ENCODE data around the gene WDFY3. TPM values are rescaled to one million over a fixed set of nuclear protein-coding genes. Genes with fewer than 3 reads are reported as not detected.

Gene WDFY3
- total RNA-seq, 1 experiment from 2014 or later, result 39.9 TPM

GRCh38 chr4:84915396-84915780, 51.1 kb downstream of the WDFY3 start:
- RAD21 ChIA-PET (ENCODE audit: low non-redundant PET in 1 of 2, low total read pairs in 2 of 2, uncharacterized antibody in 2 of 2, unreplicated experiment in 2 of 2), result no interaction called here
- no peaks in the 10 kb centered on the region for H4K20me1 ChIP-seq (ENCODE audit: insufficient read depth)
- H3K36me3 ChIP-seq (ENCODE audit: control insufficient read depth in 1 of 2, insufficient read depth in 2 of 2, low read length in 2 of 2), result no peaks in the 10 kb centered on the region
- no peaks in the 10 kb centered on the region for H3K9me3 ChIP-seq (ENCODE audit: control insufficient read depth in 1 of 2, insufficient read depth in 1 of 2, low read depth in 1 of 2, low read length in 2 of 2)
- H3K4me3 ChIP-seq (replicated peaks in 1 of 2; ENCODE audit: low read depth in 1 of 2, low read length in 2 of 2), result no peak overlapping the region
- ATAC-seq, result no peak
- H2AFZ ChIP-seq (ENCODE audit: low read depth, low read length, poor library complexity, severe bottlenecking), result no peak overlapping the region
- no peak overlapping the region for H3K27ac ChIP-seq (ENCODE audit: low read depth, low read length)
- H3K9ac ChIP-seq (ENCODE audit: low read length), result no peak overlapping the region
- BruUV-seq (replicated peaks), result no TSS peak
- no peak overlapping the region for H3K4me2 ChIP-seq (ENCODE audit: low read length)
- no peaks in the 10 kb centered on the region for H3K4me1 ChIP-seq (ENCODE audit: control insufficient read depth in 1 of 2, insufficient read depth in 2 of 2, low read length in 2 of 2)
- H3K9me2 ChIP-seq (ENCODE audit: insufficient read depth), result no peaks in the 10 kb centered on the region
- CTCF ChIA-PET, result no interaction called here
- DNase-seq (ENCODE audit: low read depth, low spot score), result no peak
- H3K79me2 ChIP-seq (ENCODE audit: insufficient read depth, low read length), result peaks cover 3% of the 10 kb centered on the region; the same call in 1 of the 2 replicates
- POLR2A ChIA-PET, result no interaction called here
- TF ChIP-seq POLR2AphosphoS5 (IDR thresholded peaks at IDR 0.05; ENCODE audit: low read depth, low read length) (no peak), ATF3 (IDR thresholded peaks at IDR 0.05) (no peak), TCF7L2 (IDR thresholded peaks at IDR 0.05; ENCODE audit: borderline replicate concordance, extremely low read depth, insufficient read depth, insufficient read length) (no peak), POLR2A (IDR thresholded peaks at IDR 0.05; ENCODE audit: borderline replicate concordance, extremely low read depth, insufficient read depth, insufficient read length) (no peak), MAX (IDR thresholded peaks at IDR 0.05) (no peak)
- intact Hi-C loops (cut with micrococcal nuclease), result no loop called here
- H3K27me3 ChIP-seq (ENCODE audit: insufficient read depth, low read length), result no peaks in the 10 kb centered on the region

- no peak overlapping the region for H2AFZ ChIP-seq (ENCODE audit: low read depth, low read length, poor library complexity, severe bottlenecking)
- TF ChIP-seq EZH2phosphoT487 (IDR thresholded peaks at IDR 0.05; ENCODE audit: borderline replicate concordance) (no peak), YY1 (IDR thresholded peaks at IDR 0.05; ENCODE audit: extremely low read depth, insufficient replicate concordance, low read depth, low read length) (no peak), POLR2AphosphoS5 (IDR thresholded peaks at IDR 0.05; ENCODE audit: low read depth, low read length) (no peak), MAX (IDR thresholded peaks at IDR 0.05) (no peak), POLR2A (IDR thresholded peaks at IDR 0.05; ENCODE audit: borderline replicate concordance, extremely low read depth, insufficient read depth, insufficient read length) (no peak), FOSL1 (IDR thresholded peaks at IDR 0.05; ENCODE audit: low read depth) (no peak), ZNF274 (IDR thresholded peaks at IDR 0.05; ENCODE audit: low read depth, low read length) (no peak), ELF1 (IDR thresholded peaks at IDR 0.05; ENCODE audit: borderline replicate concordance, low read depth) (no peak), RAD21 (IDR thresholded peaks at IDR 0.05; ENCODE audit: low read depth) (no peak), CBX3 (IDR thresholded peaks at IDR 0.05; ENCODE audit: low read depth) (no peak), REST (IDR thresholded peaks at IDR 0.05; ENCODE audit: low read depth) (no peak), ATF3 (IDR thresholded peaks at IDR 0.05) (no peak)
- no peak for DNase-seq (ENCODE audit: low read depth, low spot score)
- no peaks in the 10 kb centered on the region for H4K20me1 ChIP-seq (ENCODE audit: insufficient read depth)
- no peaks in the 10 kb centered on the region for H3K4me1 ChIP-seq (ENCODE audit: control insufficient read depth in 1 of 2, insufficient read depth in 2 of 2, low read length in 2 of 2)
- no peak overlapping the region for H3K4me2 ChIP-seq (ENCODE audit: low read length)
- intact Hi-C loops (cut with micrococcal nuclease), result no loop called here
- no TSS peak for BruUV-seq (replicated peaks)
- ATAC-seq, result no peak
- ChIA-PET POLR2A (no interaction called here), CTCF (no interaction called here), RAD21 (ENCODE audit: low non-redundant PET in 1 of 2, low total read pairs in 2 of 2, uncharacterized antibody in 2 of 2, unreplicated experiment in 2 of 2) (no interaction called here)
- no peak overlapping the region for H3K9ac ChIP-seq (ENCODE audit: low read length)
- no peaks in the 10 kb centered on the region for H3K27me3 ChIP-seq (ENCODE audit: insufficient read depth, low read length)
- no peaks in the 10 kb centered on the region for H3K9me3 ChIP-seq (ENCODE audit: control insufficient read depth in 1 of 2, insufficient read depth in 1 of 2, low read depth in 1 of 2, low read length in 2 of 2)
- peaks cover 3% of the 10 kb centered on the region; the same call in 1 of the 2 replicates for H3K79me2 ChIP-seq (ENCODE audit: insufficient read depth, low read length)
- H3K27ac ChIP-seq (ENCODE audit: low read depth, low read length), result no peak overlapping the region
- no peak overlapping the region for H3K4me3 ChIP-seq (replicated peaks in 1 of 2; ENCODE audit: low read depth in 1 of 2, low read length in 2 of 2)
- no peaks in the 10 kb centered on the region for H3K36me3 ChIP-seq (ENCODE audit: control insufficient read depth in 1 of 2, insufficient read depth in 2 of 2, low read length in 2 of 2)
- no peaks in the 10 kb centered on the region for H3K9me2 ChIP-seq (ENCODE audit: insufficient read depth)
Observed at GRCh38 chr4:84914686-84915395, 51.6 kb downstream of the WDFY3 start.

Data from HCT116 (cell line).